Measurements from ENCODE around the gene UBR2. TPM values are rescaled to one million over a fixed set of nuclear protein-coding genes. Genes with fewer than 3 reads are reported as not detected.
"Not testable (repeated sequence)": the region's sequence is repeated elsewhere in the genome, so short reads cannot be mapped to it uniquely, and the experiment has no call there.

The UBR2 gene
- total RNA-seq, 1 experiment from 2014 or later: 20.1 TPM

DNA sequence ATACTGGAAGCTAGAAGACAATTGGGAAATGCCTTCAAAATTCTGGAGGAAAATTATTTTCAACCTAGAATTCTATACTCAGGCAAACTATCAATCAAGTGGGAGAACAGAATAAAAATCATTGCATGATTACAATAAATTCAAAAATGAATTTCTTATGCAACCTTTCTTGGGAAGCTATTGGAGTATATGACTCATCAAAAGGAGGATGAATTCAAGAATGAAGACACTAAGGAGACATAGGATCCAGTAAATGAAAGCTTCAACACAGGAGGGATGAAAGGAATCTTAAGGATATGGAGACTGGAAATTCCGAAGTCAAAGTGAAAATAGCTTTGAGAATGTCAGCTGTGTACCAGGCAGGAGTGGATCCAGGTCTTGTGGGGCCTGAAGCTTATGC lies 12.6 kb upstream of the UBR2 start:
- POLR2A ChIA-PET: interaction anchor here (0.6 to 3.1 kb wide), 4 partner anchors 10 to 163 kb away, joined by 3 to 11 read pairs (median 7); partner anchors contain the start of gene UBR2

DNA sequence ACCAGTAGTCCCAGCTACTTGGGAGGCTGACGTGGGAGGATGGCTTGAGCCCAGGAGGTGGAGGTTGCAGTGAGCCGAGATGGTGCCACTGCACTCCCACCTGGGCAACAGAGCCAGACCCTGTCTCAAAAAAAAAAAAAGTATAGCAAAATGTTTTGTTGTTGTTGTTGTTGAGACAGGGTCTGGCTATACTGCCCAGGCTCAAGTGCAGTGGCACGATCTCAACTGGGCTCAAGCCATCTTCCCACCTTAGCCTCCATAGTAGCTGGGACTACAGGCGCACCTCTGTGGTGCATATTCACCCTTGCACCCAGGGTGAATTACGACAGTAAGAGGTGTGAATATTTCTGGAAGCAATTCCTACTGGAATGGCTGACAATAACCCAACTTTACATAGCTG lies 11.4 kb upstream of the UBR2 start:
- no TSS peak for BruUV-seq (replicated peaks)
- H3K4me3 Mint-ChIP-seq (ENCODE audit: unreplicated experiment): no peak overlapping the region
- no peak for DNase-seq (ENCODE audit: unreplicated experiment)
- no peaks in the 10 kb centered on the region for H3K9me3 Mint-ChIP-seq (ENCODE audit: unreplicated experiment)
- H3K27ac Mint-ChIP-seq (ENCODE audit: low read depth, unreplicated experiment): no peak overlapping the region
- ChIA-PET CTCF (interaction anchor here (0.6 to 2.8 kb wide), 4 partner anchors 11 to 338 kb away, joined by 3 to 9 read pairs (median 4); partner anchors contain the start of gene UBR2), POLR2A (interaction anchor here (3.1 kb wide), 1 partner anchor 12 kb away, joined by 11 read pairs; the partner anchor contains the start of gene UBR2)
- H3K27me3 Mint-ChIP-seq (ENCODE audit: insufficient read depth, unreplicated experiment): no peaks in the 10 kb centered on the region
- intact Hi-C loops (cut with micrococcal nuclease): no loop called here
- peaks cover 18% of the 10 kb centered on the region for H3K4me1 Mint-ChIP-seq (ENCODE audit: insufficient read depth, unreplicated experiment)
- H3K36me3 Mint-ChIP-seq (ENCODE audit: insufficient read depth, unreplicated experiment): peaks cover 5% of the 10 kb centered on the region
- TF ChIP-seq, protein P1, sequence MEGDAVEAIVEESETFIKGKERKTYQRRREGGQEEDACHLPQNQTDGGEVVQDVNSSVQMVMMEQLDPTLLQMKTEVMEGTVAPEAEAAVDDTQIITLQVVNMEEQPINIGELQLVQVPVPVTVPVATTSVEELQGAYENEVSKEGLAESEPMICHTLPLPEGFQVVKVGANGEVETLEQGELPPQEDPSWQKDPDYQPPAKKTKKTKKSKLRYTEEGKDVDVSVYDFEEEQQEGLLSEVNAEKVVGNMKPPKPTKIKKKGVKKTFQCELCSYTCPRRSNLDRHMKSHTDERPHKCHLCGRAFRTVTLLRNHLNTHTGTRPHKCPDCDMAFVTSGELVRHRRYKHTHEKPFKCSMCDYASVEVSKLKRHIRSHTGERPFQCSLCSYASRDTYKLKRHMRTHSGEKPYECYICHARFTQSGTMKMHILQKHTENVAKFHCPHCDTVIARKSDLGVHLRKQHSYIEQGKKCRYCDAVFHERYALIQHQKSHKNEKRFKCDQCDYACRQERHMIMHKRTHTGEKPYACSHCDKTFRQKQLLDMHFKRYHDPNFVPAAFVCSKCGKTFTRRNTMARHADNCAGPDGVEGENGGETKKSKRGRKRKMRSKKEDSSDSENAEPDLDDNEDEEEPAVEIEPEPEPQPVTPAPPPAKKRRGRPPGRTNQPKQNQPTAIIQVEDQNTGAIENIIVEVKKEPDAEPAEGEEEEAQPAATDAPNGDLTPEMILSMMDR (IDR thresholded peaks at IDR 0.05; ENCODE audit: unreplicated experiment): no peak

More for the DNA sequence above, 12.6 kb upstream of the UBR2 start:
- Mint-ChIP-seq H3K27ac (ENCODE audit: low read depth, unreplicated experiment) (peak overlapping the region; percentile 9), H3K4me1 (ENCODE audit: insufficient read depth, unreplicated experiment) (peaks cover 22% of the 10 kb centered on the region), H3K9me3 (ENCODE audit: unreplicated experiment) (no peaks in the 10 kb centered on the region), H3K36me3 (ENCODE audit: insufficient read depth, unreplicated experiment) (peaks cover 5% of the 10 kb centered on the region), H3K4me3 (ENCODE audit: unreplicated experiment) (no peak overlapping the region), H3K27me3 (ENCODE audit: insufficient read depth, unreplicated experiment) (no peaks in the 10 kb centered on the region)
- CTCF ChIA-PET: interaction anchor here (0.6 to 2.8 kb wide), 4 partner anchors 12 to 148 kb away, joined by 3 to 9 read pairs (median 4); partner anchors contain the start of gene UBR2
- DNase-seq (ENCODE audit: unreplicated experiment): peak; percentile 33
- no TSS peak for BruUV-seq (replicated peaks)
- TF ChIP-seq, protein P1 (IDR thresholded peaks at IDR 0.05; ENCODE audit: unreplicated experiment): no peak
- intact Hi-C loops (cut with micrococcal nuclease): no loop called here

DNA sequence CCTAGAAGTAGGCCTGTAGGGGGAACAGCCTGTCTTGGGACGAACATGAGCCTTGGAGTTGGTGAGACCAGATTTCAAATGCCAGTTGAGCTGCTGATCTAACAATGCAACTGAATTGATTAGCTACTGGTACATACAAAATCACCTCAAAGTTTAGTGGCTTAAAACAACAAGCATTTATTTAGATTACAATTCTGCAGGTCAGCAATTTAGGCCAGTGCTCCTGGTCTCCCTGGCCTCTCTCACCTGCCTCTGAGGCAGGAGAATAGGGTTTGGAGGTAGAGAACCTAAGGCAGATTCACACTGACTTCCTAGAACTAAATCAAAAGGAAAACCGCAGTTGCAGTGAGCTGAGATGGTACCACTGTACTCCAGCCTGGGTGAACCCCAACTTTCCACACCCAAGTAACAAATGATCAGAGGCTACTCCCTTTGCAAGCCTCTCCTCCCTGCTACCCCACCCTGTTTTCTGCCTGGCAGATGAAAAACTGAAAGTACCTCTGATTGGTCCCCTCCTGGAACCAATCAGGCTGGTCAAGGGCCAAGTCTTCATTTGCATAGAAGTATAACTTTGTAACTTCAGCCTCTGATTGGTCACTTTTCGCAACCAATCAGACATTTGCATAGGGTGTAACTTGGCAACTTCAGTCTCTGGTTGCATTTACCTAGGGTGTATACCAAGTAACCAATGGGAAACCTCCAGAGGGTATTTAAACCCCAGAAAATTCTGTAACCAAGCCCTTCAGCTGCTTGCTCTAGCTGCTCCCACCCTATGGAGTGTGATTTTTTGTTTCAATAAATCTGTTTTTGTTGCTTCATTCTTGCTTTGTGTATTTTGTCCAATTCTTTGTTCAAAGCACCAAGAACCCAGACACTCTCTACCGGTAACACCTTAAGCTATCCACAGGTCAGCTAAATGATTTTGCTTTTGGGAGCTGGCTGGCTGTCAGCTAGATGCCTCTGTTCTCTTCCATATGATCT lies 8.1 kb upstream of the UBR2 start:
- TF ChIP-seq, protein P1 (IDR thresholded peaks at IDR 0.05; ENCODE audit: unreplicated experiment): no peak
- H3K9me3 Mint-ChIP-seq (ENCODE audit: unreplicated experiment): no peaks in the 10 kb centered on the region
- intact Hi-C loops (cut with micrococcal nuclease): no loop called here
- peak; percentile 43 for DNase-seq (ENCODE audit: unreplicated experiment)
- BruUV-seq (replicated peaks): no TSS peak
- H3K27me3 Mint-ChIP-seq (ENCODE audit: insufficient read depth, unreplicated experiment): no peaks in the 10 kb centered on the region
- ChIA-PET POLR2A (interaction anchor here (0.5 to 1.3 kb wide), 2 partner anchors 24 to 107 kb away, joined by 3 read pairs; no protein-coding TSS in a partner anchor), CTCF (interaction anchor here (2.1 kb wide), 1 partner anchor 8 kb away, joined by 12 read pairs; no protein-coding TSS in a partner anchor)
- H3K4me3 Mint-ChIP-seq (ENCODE audit: unreplicated experiment): no peak overlapping the region
- H3K4me1 Mint-ChIP-seq (ENCODE audit: insufficient read depth, unreplicated experiment): peaks cover 6% of the 10 kb centered on the region
- H3K27ac Mint-ChIP-seq (ENCODE audit: low read depth, unreplicated experiment): no peak overlapping the region
- no peaks in the 10 kb centered on the region for H3K36me3 Mint-ChIP-seq (ENCODE audit: insufficient read depth, unreplicated experiment)

DNA sequence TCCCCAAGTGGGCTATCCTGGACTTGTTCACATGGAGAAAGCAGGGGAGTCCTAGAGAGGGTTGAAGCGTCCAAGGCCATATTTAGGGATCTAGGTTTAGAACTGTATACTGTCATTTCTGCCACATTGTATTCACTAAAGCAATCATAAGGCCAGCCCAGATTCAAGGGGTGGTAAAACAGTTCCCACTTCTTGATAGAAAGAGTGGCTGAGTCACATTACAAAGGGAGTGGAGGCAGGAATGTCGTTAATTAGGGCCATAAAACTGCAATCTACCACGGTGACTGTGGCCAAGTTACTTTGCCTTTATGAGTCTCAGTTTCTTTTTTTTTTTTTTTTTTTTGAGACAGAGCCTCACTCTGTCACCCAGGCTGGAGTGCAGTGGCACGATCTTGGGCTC lies 7.4 kb upstream of the UBR2 start:
- Mint-ChIP-seq H3K27ac (ENCODE audit: low read depth, unreplicated experiment) (no peak overlapping the region), H3K27me3 (ENCODE audit: insufficient read depth, unreplicated experiment) (no peaks in the 10 kb centered on the region), H3K9me3 (ENCODE audit: unreplicated experiment) (no peaks in the 10 kb centered on the region), H3K4me1 (ENCODE audit: insufficient read depth, unreplicated experiment) (no peaks in the 10 kb centered on the region), H3K36me3 (ENCODE audit: insufficient read depth, unreplicated experiment) (no peaks in the 10 kb centered on the region), H3K4me3 (ENCODE audit: unreplicated experiment) (no peak overlapping the region)
- TF ChIP-seq, protein P1 (IDR thresholded peaks at IDR 0.05; ENCODE audit: unreplicated experiment): no peak
- no TSS peak for BruUV-seq (replicated peaks)
- intact Hi-C loops (cut with micrococcal nuclease): no loop called here
- CTCF ChIA-PET: interaction anchor here (2.1 kb wide), 1 partner anchor 9 kb away, joined by 12 read pairs; no protein-coding TSS in a partner anchor
- POLR2A ChIA-PET: no interaction called here
- DNase-seq (ENCODE audit: unreplicated experiment): no peak

DNA sequence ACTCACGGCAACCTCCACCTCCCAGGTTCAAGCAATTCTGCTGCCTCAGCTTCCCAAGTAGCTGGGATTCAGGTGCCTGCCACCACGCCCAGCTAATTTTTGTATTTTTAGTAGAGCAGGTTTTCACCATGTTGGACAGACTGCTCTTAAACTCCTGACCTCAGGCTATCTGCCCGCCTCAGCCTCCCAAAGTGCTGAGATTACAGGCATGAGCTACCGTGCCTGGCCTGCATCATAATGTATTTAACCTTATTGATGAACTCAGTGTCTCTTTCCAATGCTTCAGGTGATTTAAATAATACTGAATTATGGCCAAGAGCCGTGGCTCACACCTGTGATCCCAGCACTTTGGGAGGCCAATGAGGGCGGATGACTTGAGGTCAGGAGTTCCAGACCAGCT lies 4.6 kb upstream of the UBR2 start:
- H3K9me3 Mint-ChIP-seq (ENCODE audit: unreplicated experiment); H3K4me1 Mint-ChIP-seq (ENCODE audit: insufficient read depth, unreplicated experiment); H3K27ac Mint-ChIP-seq (ENCODE audit: low read depth, unreplicated experiment); intact Hi-C loops (cut with micrococcal nuclease); H3K4me3 Mint-ChIP-seq (ENCODE audit: unreplicated experiment); H3K27me3 Mint-ChIP-seq (ENCODE audit: insufficient read depth, unreplicated experiment); DNase-seq (ENCODE audit: unreplicated experiment); BruUV-seq (replicated peaks); H3K36me3 Mint-ChIP-seq (ENCODE audit: insufficient read depth, unreplicated experiment): not testable (repeated sequence)
- POLR2A ChIA-PET: interaction anchor here (0.6 kb wide), 1 partner anchor 172 kb away, joined by 4 read pairs; no protein-coding TSS in a partner anchor
- CTCF ChIA-PET: interaction anchor here (0.7 to 1.7 kb wide), 2 partner anchors 8 to 11 kb away, joined by 3 to 10 read pairs; no protein-coding TSS in a partner anchor
